GM12875 (cell line): Measurements from ENCODE around the gene RHBDL2.

Experiments
- H3K4me3 ChIP-seq: one replicate; pipeline ENCODE4 v1.5.1; 2011; ENCODE audit warnings: low read depth, low read length, control low read depth
- CTCF ChIP-seq: IDR thresholded peaks from 2 replicates; pipeline ENCODE4 v1.5.1; 2011; ENCODE audit warnings: low read depth, mild to moderate bottlenecking, control low read depth, inconsistent platforms, low read length, moderate library complexity, borderline replicate concordance; ENCODE audit not compliant: insufficient read depth

Gene RHBDL2

GRCh38 chr1:38892976-38893375 lies 48.7 kb downstream of the RHBDL2 start:
- no peak for TF ChIP-seq CTCF
- H3K4me3 ChIP-seq = no peak overlapping the region

- no peak overlapping the region for H3K4me3 ChIP-seq
- TF ChIP-seq CTCF = no peak
Measured at GRCh38 chr1:38891753-38892152, 49.9 kb downstream of the RHBDL2 start.

GRCh38 chr1:38889589-38889988 lies 52.0 kb downstream of the RHBDL2 start:
- H3K4me3 ChIP-seq = no peak overlapping the region
- TF ChIP-seq CTCF = no peak

GRCh38 chr1:38888423-38889333 lies 53.0 kb downstream of the RHBDL2 start:
- TF ChIP-seq CTCF = no peak
- H3K4me3 ChIP-seq = no peak overlapping the region

- no peak for TF ChIP-seq CTCF
Measured at GRCh38 chr1:38885092-38885491, 56.5 kb downstream of the RHBDL2 start.

GRCh38 chr1:38881487-38881886 lies 60.1 kb downstream of the RHBDL2 start, which contains the start of gene GJA9:
Gene GJA9, minus strand, starts transcription at chr1:38881587. Its CDS starts 5,489 bp downstream, at chr1:38876098.
- TF ChIP-seq CTCF = no peak
- H3K4me3 ChIP-seq = no peak within 1 kb of the TSS

More at GRCh38 chr1:38885092-38885491, 56.5 kb downstream of the RHBDL2 start:
- no peak overlapping the region for H3K4me3 ChIP-seq

- no peak overlapping the region for H3K4me3 ChIP-seq
- no peak for TF ChIP-seq CTCF
Measured at GRCh38 chr1:38875811-38876210, 65.8 kb downstream of the RHBDL2 start.
